Colonic mucosa (tissue), 4 donors: ENCODE results near the gene MYL4. TPM values are rescaled to one million over a fixed set of nuclear protein-coding genes. Genes with fewer than 3 reads are reported as not detected.

Source experiments
- DNase-seq: peaks from one replicate; pipeline ENCODE4 v3.0.0-alpha.2; 2020
- H3K27ac ChIP-seq: fragments of 200-600 bp; one replicate; pipeline ENCODE4 v1.8.0; 2021
- H3K27me3 ChIP-seq: fragments of 200-600 bp; one replicate; pipeline ENCODE4 v1.8.0; 2021
- H3K36me3 ChIP-seq: fragments of 200-600 bp; one replicate; pipeline ENCODE4 v1.8.0; 2021
- H3K4me1 ChIP-seq: fragments of 200-600 bp; one replicate; pipeline ENCODE4 v1.8.0; 2021; ENCODE audit warnings: mild to moderate bottlenecking
- H3K4me3 ChIP-seq: fragments of 200-600 bp; one replicate; pipeline ENCODE4 v1.8.0; 2021
- H3K9ac ChIP-seq, 2 donors: one replicate each; pipeline ENCODE4 v1.7.0; 2013; ENCODE audit warnings: control low read depth in 2 of 2, low read depth in 2 of 2, low read length in 2 of 2
- H3K9me3 ChIP-seq: fragments of 200-600 bp; one replicate; pipeline ENCODE4 v1.8.0; 2021
- CTCF ChIP-seq: fragments of 200-600 bp; IDR thresholded peaks from one replicate; pipeline ENCODE4 v1.8.0; 2022; ENCODE audit warnings: antibody characterized with exemption, mild to moderate bottlenecking
- intact Hi-C: fragments of 100-400 bp; cut with DNase I; formaldehyde crosslinking; loops from one replicate; pipeline ENCODE4 v1.14.1; 2022
- total RNA-seq, 2 donors: library from RNA; stranded (reverse); fragmentation: NEBNext Ultra II Directional in 1 of 2; extraction: Animal tissue kit (Norgen Biotek cat#: 25700) in 1 of 2; gene quantifications; one replicate each; pipeline ENCODE4 v1.2.1, GENCODE V29; 2021
- donor health status: healthy.
- donor health status: DM: no; HTN: no; CAD: no.
- donor health status: DM: no; HTN: no; CAD: no.

The MYL4 gene
- total RNA-seq, 2 donors from 2014 or later: 0.59 to 0.69 TPM

- Histone ChIP-seq H3K9me3 (no peaks in the 10 kb centered on the region), H3K27ac (no peak overlapping the region), H3K36me3 (no peaks in the 10 kb centered on the region), H3K27me3 (no peaks in the 10 kb centered on the region), H3K4me3 (no peak overlapping the region), H3K9ac (no peak overlapping the region), H3K4me1 (no peaks in the 10 kb centered on the region)
- intact Hi-C loops: no loop called here
- DNase-seq: no peak
- TF ChIP-seq CTCF: no peak
Observed at GRCh38 chr17:47197821-47198220, 11.3 kb upstream of the MYL4 start.

GRCh38 chr17:47199627-47200324, 9.4 kb upstream of the MYL4 start:
- Histone ChIP-seq H3K27me3 (no peaks in the 10 kb centered on the region), H3K36me3 (no peaks in the 10 kb centered on the region), H3K9me3 (no peaks in the 10 kb centered on the region), H3K9ac (no peak overlapping the region), H3K4me3 (no peak overlapping the region), H3K4me1 (no peaks in the 10 kb centered on the region), H3K27ac (no peak overlapping the region)
- TF ChIP-seq CTCF: no peak
- intact Hi-C loops: no loop called here
- DNase-seq: no peak

GRCh38 chr17:47200325-47200664, 8.9 kb upstream of the MYL4 start:
- no peaks in the 10 kb centered on the region for H3K4me1 ChIP-seq
- no peaks in the 10 kb centered on the region for H3K9me3 ChIP-seq
- no peak for TF ChIP-seq CTCF
- no peaks in the 10 kb centered on the region for H3K36me3 ChIP-seq
- no peak overlapping the region for H3K4me3 ChIP-seq
- intact Hi-C loops: no loop called here
- H3K9ac ChIP-seq: peak overlapping the region in 1 of 2 donors; percentile 6
- no peak for DNase-seq
- no peaks in the 10 kb centered on the region for H3K27me3 ChIP-seq
- H3K27ac ChIP-seq: peak overlapping the region; percentile 8

- H3K27ac ChIP-seq: peak overlapping the region; percentile 8
- no peak overlapping the region for H3K9ac ChIP-seq
- TF ChIP-seq CTCF: no peak
- DNase-seq: no peak
- no peaks in the 10 kb centered on the region for H3K36me3 ChIP-seq
- H3K4me3 ChIP-seq: no peak overlapping the region
- no peaks in the 10 kb centered on the region for H3K27me3 ChIP-seq
- no peaks in the 10 kb centered on the region for H3K4me1 ChIP-seq
- no peaks in the 10 kb centered on the region for H3K9me3 ChIP-seq
- intact Hi-C loops: no loop called here
Observed at GRCh38 chr17:47201166-47201565, 8.0 kb upstream of the MYL4 start.

GRCh38 chr17:47203984-47204721, 5.0 kb upstream of the MYL4 start:
- Histone ChIP-seq H3K4me3 (no peak overlapping the region), H3K27ac (peak overlapping the region; percentile 48), H3K27me3 (no peaks in the 10 kb centered on the region), H3K36me3 (no peaks in the 10 kb centered on the region), H3K9me3 (no peaks in the 10 kb centered on the region), H3K4me1 (no peaks in the 10 kb centered on the region), H3K9ac (no peak overlapping the region)
- TF ChIP-seq CTCF: no peak
- intact Hi-C loops: no loop called here
- no peak for DNase-seq
